OCI-LY7 (cell line): ENCODE results near the gene POMC.

ENCODE experiments used
- CTCF ChIP-seq: fragments of 200-600 bp; sonication (generic); conservative IDR thresholded peaks from 2 replicates; pipeline ENCODE4 v1.5.1; 2014; ENCODE audit warnings: mild to moderate bottlenecking, antibody characterized with exemption, low read length, moderate library complexity, mixed read lengths
- EZH2phosphoT487 ChIP-seq: fragments of 200-600 bp; sonication (generic); IDR thresholded peaks from 2 replicates; pipeline ENCODE4 v1.6.1; 2018; ENCODE audit warnings: low read depth, borderline replicate concordance, mild to moderate bottlenecking, mixed run types, antibody characterized with exemption, low read length, moderate library complexity, mixed read lengths

GRCh38 chr2:25146896-25147295 lies 21.5 kb downstream of the POMC start:
- no peak for TF ChIP-seq CTCF
- no peak for TF ChIP-seq EZH2phosphoT487
